Transverse colon (tissue), 4 donors: ENCODE results near the gene TRIM25. TPM values are rescaled to one million over a fixed set of nuclear protein-coding genes. Genes with fewer than 3 reads are reported as not detected.
A peak's percentile ranks its signal among the peaks of the same experiment; 100 is the strongest.

ENCODE experiments used
- DNase-seq: peaks from one replicate; pipeline ENCODE4 v3.0.0-alpha.2; 2019
- H3K27ac ChIP-seq, 4 donors: fragments of 200-600 bp; sonication (generic); 2 replicates each; pipeline ENCODE4 v1.5.1; 2016 to 2018; ENCODE audit warnings: inconsistent platforms in 4 of 4
- H3K27me3 ChIP-seq: fragments of 200-600 bp; sonication (generic); 2 replicates; pipeline ENCODE4 v1.5.1; 2017; ENCODE audit warnings: inconsistent platforms
- H3K36me3 ChIP-seq, 4 donors: fragments of 200-600 bp; sonication (generic); 2 replicates each; pipeline ENCODE4 v1.5.1; 2017 to 2019; ENCODE audit warnings: inconsistent platforms in 4 of 4
- H3K4me1 ChIP-seq, 4 donors: fragments of 200-600 bp; sonication (generic); 2 replicates each; pipeline ENCODE4 v1.5.1; 2017 to 2020; ENCODE audit warnings: inconsistent platforms in 4 of 4
- H3K4me3 ChIP-seq, 4 donors: fragments of 200-600 bp; sonication (generic); 1 replicate in 1 of 4; 2 replicates in 3 of 4; pipeline versions ENCODE4 v1.5.1 to v1.6.1; 2017 to 2019; ENCODE audit warnings: inconsistent platforms in 4 of 4
- H3K9me3 ChIP-seq, 2 donors: fragments of 200-600 bp; sonication (generic); 2 replicates each; pipeline ENCODE4 v1.5.1; 2017 to 2019; ENCODE audit warnings: inconsistent platforms in 2 of 2
- CTCF ChIP-seq, 5 experiments: fragments of 200-600 bp in 3 of 5; fragments of 450-650 bp in 2 of 5; sonication (generic) in 3 of 5; IDR thresholded peaks; 1 replicate in 2 of 5; 2 replicates in 3 of 5; pipeline ENCODE4 v1.5.1; 2016 to 2017; ENCODE audit warnings: antibody characterized with exemption in 5 of 5, inconsistent platforms in 3 of 5, mild to moderate bottlenecking in 2 of 5, moderate library complexity in 1 of 5
- EP300 ChIP-seq: sonication (generic); formaldehyde crosslinking; IDR thresholded peaks from one replicate; pipeline ENCODE4 v1.6.1; 2017; ENCODE audit warnings: antibody characterized with exemption, low read depth
- POLR2A ChIP-seq: fragments of 450-650 bp; IDR thresholded peaks from one replicate; pipeline ENCODE4 v1.6.1; 2016; ENCODE audit warnings: antibody characterized with exemption, mild to moderate bottlenecking, moderate library complexity
- POLR2AphosphoS5 ChIP-seq, 3 donors: sonication (generic); formaldehyde crosslinking; IDR thresholded peaks; one replicate each; pipeline ENCODE4 v1.6.1; 2016; ENCODE audit warnings: antibody characterized with exemption in 3 of 3
- WGBS, 2 donors: methylation state at CpG; one replicate each; pipeline ENCODE4 v1.1.5; 2018; ENCODE audit warnings: low coverage in 1 of 2; 5-methylcytosine and 5-hydroxymethylcytosine counted together
- in situ Hi-C, 4 donors: fragments of 200-750 bp; cut with MboI; loops; one replicate each; pipeline versions ENCODE4 v1.15.0 to v1.15.1; 2017; ENCODE audit warnings: low sequenced_read_pairs in 3 of 4, low pct_ligation_motif_present in 1 of 4, low pct_unique_long_range_greater_than_20kb in 1 of 4
- intact Hi-C: fragments of 100-400 bp; cut with DNase I; formaldehyde crosslinking; loops from one replicate; pipeline ENCODE4 v1.15.1; 2023; ENCODE audit warnings: low total_unique reads
- total RNA-seq, 4 donors: library from RNA; depleted of rRNA; stranded (reverse); fragments of >200 nt; gene quantifications; one replicate each; pipeline ENCODE4 v1.1.0, GENCODE V29; 2016

TRIM25 gene
- total RNA-seq, 4 donors from 2014 or later = 67.5 to 251 (median 97.7) TPM

- in situ Hi-C loops (no loop called here), intact Hi-C loops (no loop called here)
- H3K27ac ChIP-seq = no peak overlapping the region
- H3K27me3 ChIP-seq = no peaks in the 10 kb centered on the region
- H3K4me3 ChIP-seq = no peak overlapping the region
- no peaks in the 10 kb centered on the region for H3K36me3 ChIP-seq
- WGBS, 2 donors = 60 to 84% methylated on average over 1 to 7 of the region's 7 CpGs
- DNase-seq = no peak
- no peaks in the 10 kb centered on the region for H3K9me3 ChIP-seq
- no peaks in the 10 kb centered on the region for H3K4me1 ChIP-seq
- TF ChIP-seq CTCF (IDR thresholded peaks at IDR 0.05) (no peak), POLR2A (no peak), POLR2AphosphoS5 (IDR thresholded peaks at IDR 0.05) (no peak), EP300 (no peak)
These were observed 37.1 kb downstream of the TRIM25 start for GRCh38 chr17:56876766-56877179.

- WGBS, 2 donors = 63 to 70% methylated on average over 3 to 4 of the region's 4 CpGs
- no peak for DNase-seq
- H3K27me3 ChIP-seq = no peaks in the 10 kb centered on the region
- H3K4me3 ChIP-seq = no peak overlapping the region
- H3K27ac ChIP-seq = no peak overlapping the region
- in situ Hi-C loops (no loop called here), intact Hi-C loops (no loop called here)
- no peaks in the 10 kb centered on the region for H3K9me3 ChIP-seq
- H3K4me1 ChIP-seq = peaks cover 0 to 10% (median 8%) of the 10 kb centered on the region in 4 donors
- TF ChIP-seq CTCF (IDR thresholded peaks at IDR 0.05) = no peak
- no peak for TF ChIP-seq POLR2AphosphoS5 (IDR thresholded peaks at IDR 0.05)
- TF ChIP-seq EP300 = no peak
- no peak for TF ChIP-seq POLR2A
- H3K36me3 ChIP-seq = no peaks in the 10 kb centered on the region
These were observed 43.7 kb downstream of the TRIM25 start for GRCh38 chr17:56870081-56870651.

- peak overlapping the region in 3 of 4 donors; percentile 22 to 47 (median 37) for H3K27ac ChIP-seq
- no peak for DNase-seq
These were observed 45.1 kb downstream of the TRIM25 start for GRCh38 chr17:56868716-56869115.

GRCh38 chr17:56867948-56868376, 45.9 kb downstream of the TRIM25 start:
- H3K27me3 ChIP-seq = no peaks in the 10 kb centered on the region
- in situ Hi-C loops (no loop called here), intact Hi-C loops (no loop called here)
- TF ChIP-seq EP300 = no peak
- TF ChIP-seq POLR2AphosphoS5 (IDR thresholded peaks at IDR 0.05) = no peak
- TF ChIP-seq CTCF (IDR thresholded peaks at IDR 0.05) = no peak
- TF ChIP-seq POLR2A = no peak
- H3K4me1 ChIP-seq = peaks cover 0 to 10% (median 8%) of the 10 kb centered on the region in 4 donors
- peak overlapping the region; percentile 22 to 47 (median 40) for H3K27ac ChIP-seq
- H3K36me3 ChIP-seq = peaks cover 0 to 5% (median 0%) of the 10 kb centered on the region in 4 donors
- no peaks in the 10 kb centered on the region for H3K9me3 ChIP-seq
- WGBS, 2 donors = 0 to 27% methylated on average over 1 to 2 of the region's 2 CpGs
- H3K4me3 ChIP-seq = no peak overlapping the region
- DNase-seq = no peak

More at GRCh38 chr17:56868716-56869115, 45.1 kb downstream of the TRIM25 start:
- intact Hi-C loops (no loop called here), in situ Hi-C loops (no loop called here)
- Histone ChIP-seq H3K27me3 (no peaks in the 10 kb centered on the region), H3K4me3 (no peak overlapping the region), H3K4me1 (peaks cover 0 to 10% (median 8%) of the 10 kb centered on the region in 4 donors), H3K9me3 (no peaks in the 10 kb centered on the region), H3K36me3 (no peaks in the 10 kb centered on the region)
- TF ChIP-seq CTCF (IDR thresholded peaks at IDR 0.05) = no peak
- no peak for TF ChIP-seq POLR2AphosphoS5 (IDR thresholded peaks at IDR 0.05)
- TF ChIP-seq POLR2A = no peak
- no peak for TF ChIP-seq EP300
- WGBS, 2 donors = 64 to 67% methylated on average over 2 to 3 of the region's 3 CpGs
